HG02623 (cell line): Measurements from ENCODE around the gene ABCA4.
"Not testable (repeated sequence)": the region's sequence is repeated elsewhere in the genome, so short reads cannot be mapped to it uniquely, and the experiment has no call there.

Source experiments
- ATAC-seq: cut with Tn5 transposase; IDR thresholded peaks from one replicate; pipeline ENCODE4 v1.9.1; 2021; ENCODE audit warnings: moderate library complexity; ENCODE audit not compliant: unreplicated experiment

Gene ABCA4

GRCh38 chr1:94011709-94012595 lies 109.0 kb downstream of the ABCA4 start:
- ATAC-seq, result no peak

GRCh38 chr1:94011129-94011528 lies 109.8 kb downstream of the ABCA4 start:
- ATAC-seq, result no peak

GRCh38 chr1:94009304-94009703 lies 111.6 kb downstream of the ABCA4 start:
- ATAC-seq, result no peak

GRCh38 chr1:94006604-94007003 lies 114.3 kb downstream of the ABCA4 start:
- no peak for ATAC-seq

GRCh38 chr1:94004924-94005323 lies 116.0 kb downstream of the ABCA4 start:
- ATAC-seq, result no peak

GRCh38 chr1:94002046-94002787 lies 118.7 kb downstream of the ABCA4 start:
- ATAC-seq, result no peak

- no peak for ATAC-seq
These were observed 119.4 kb downstream of the ABCA4 start for GRCh38 chr1:94001397-94002045.

- ATAC-seq, result no peak
These were observed 120.3 kb downstream of the ABCA4 start for GRCh38 chr1:94000510-94001282.

- no peak for ATAC-seq
These were observed 121.0 kb downstream of the ABCA4 start for GRCh38 chr1:93999840-94000415.

GRCh38 chr1:93998532-93998931 lies 122.4 kb downstream of the ABCA4 start:
- ATAC-seq, result not testable (repeated sequence)

GRCh38 chr1:93997756-93998155 lies 123.2 kb downstream of the ABCA4 start:
- ATAC-seq, result no peak

- no peak for ATAC-seq
These were observed 125.0 kb downstream of the ABCA4 start for GRCh38 chr1:93995837-93996536.

- ATAC-seq, result no peak
These were observed 127.2 kb downstream of the ABCA4 start for GRCh38 chr1:93993731-93994130.

- ATAC-seq, result no peak
These were observed 128.0 kb downstream of the ABCA4 start for GRCh38 chr1:93992954-93993353.

- ATAC-seq, result no peak
These were observed 128.8 kb downstream of the ABCA4 start for GRCh38 chr1:93992190-93992589.

GRCh38 chr1:93991271-93991670 lies 129.7 kb downstream of the ABCA4 start:
- ATAC-seq, result no peak

- not testable (repeated sequence) for ATAC-seq
These were observed 130.5 kb downstream of the ABCA4 start for GRCh38 chr1:93990477-93990876.

- no peak for ATAC-seq
These were observed 130.9 kb downstream of the ABCA4 start for GRCh38 chr1:93990010-93990409.

- no peak for ATAC-seq
These were observed 131.3 kb downstream of the ABCA4 start for GRCh38 chr1:93989601-93990000.
